Fibroblast of lung (primary cell): ENCODE data around the gene GABBR2. TPM values are rescaled to one million over a fixed set of nuclear protein-coding genes. Genes with fewer than 3 reads are reported as not detected.

Source experiments
- DNase-seq, 2 donors: peaks; one replicate each; pipeline versions ENCODE4 v3.0.0 to v3.0.0-alpha.2; 2010; ENCODE audit warnings: low read depth in 2 of 2
- H2AFZ ChIP-seq: 2 replicates; pipeline ENCODE4 v1.5.1; 2012; ENCODE audit warnings: low read length, control low read depth, inconsistent platforms
- H3K27ac ChIP-seq: 2 replicates; pipeline ENCODE4 v1.5.1; 2011; ENCODE audit warnings: low read length, control low read depth; ENCODE audit not compliant: insufficient read depth
- H3K27me3 ChIP-seq: 2 replicates; pipeline ENCODE4 v1.5.1; 2011; ENCODE audit warnings: mild to moderate bottlenecking, low read length; ENCODE audit not compliant: control insufficient read depth, insufficient read depth
- H3K36me3 ChIP-seq: 2 replicates; pipeline ENCODE4 v1.5.1; 2011; ENCODE audit warnings: low read length; ENCODE audit not compliant: control insufficient read depth, insufficient read depth
- H3K4me1 ChIP-seq: 2 replicates; pipeline ENCODE4 v1.5.1; 2011; ENCODE audit warnings: low read length; ENCODE audit not compliant: control insufficient read depth, insufficient read depth; ENCODE audit errors: extremely low read depth
- H3K4me2 ChIP-seq: 2 replicates; pipeline ENCODE4 v1.5.1; 2011; ENCODE audit warnings: low read length, control low read depth; ENCODE audit not compliant: insufficient read depth; ENCODE audit errors: extremely low read depth
- H3K4me3 ChIP-seq, 4 experiments: fragments of 200-600 bp in 1 of 4; sonication (generic) in 1 of 4; replicated peaks in 1 of 4; 2 replicates each; pipeline ENCODE4 v1.5.1; 2011 to 2016; ENCODE audit warnings: low read length in 4 of 4, low read depth in 3 of 4, mild to moderate bottlenecking in 3 of 4, control low read depth in 2 of 4, inconsistent platforms in 1 of 4, mixed read lengths in 1 of 4; ENCODE audit not compliant: insufficient read depth in 1 of 4; ENCODE audit errors: control extremely low read depth in 1 of 4
- H3K79me2 ChIP-seq: 2 replicates; pipeline ENCODE4 v1.5.1; 2012; ENCODE audit warnings: mild to moderate bottlenecking, low read length, inconsistent platforms; ENCODE audit not compliant: control insufficient read depth, insufficient read depth
- H3K9ac ChIP-seq: 2 replicates; pipeline ENCODE4 v1.5.1; 2011; ENCODE audit warnings: mild to moderate bottlenecking, low read length, control low read depth; ENCODE audit not compliant: insufficient read depth
- H3K9me3 ChIP-seq: 2 replicates; pipeline ENCODE4 v1.5.1; 2012; ENCODE audit warnings: low read depth, low read length; ENCODE audit not compliant: control insufficient read depth, insufficient read depth
- H4K20me1 ChIP-seq: 2 replicates; pipeline ENCODE4 v1.5.1; 2011; ENCODE audit warnings: low read length; ENCODE audit not compliant: control insufficient read depth, insufficient read depth; ENCODE audit errors: extremely low read depth
- CTCF ChIP-seq, 2 donors: IDR thresholded peaks in 1 of 2; conservative IDR thresholded peaks in 1 of 2; 1 replicate in 1 of 2; 2 replicates in 1 of 2; pipeline ENCODE4 v1.5.1; 2011 to 2012; ENCODE audit warnings: low read length in 2 of 2, control low read depth in 1 of 2, inconsistent platforms in 1 of 2, low read depth in 1 of 2, mild to moderate bottlenecking in 1 of 2
- EZH2 ChIP-seq: IDR thresholded peaks from 2 replicates; pipeline ENCODE4 v1.5.1; 2012; ENCODE audit warnings: low read length, control low read depth, mild to moderate bottlenecking; ENCODE audit errors: missing control alignments
- polyA plus RNA-seq, 2 donors: library from polyadenylated mRNA; depleted of rRNA in 1 of 2; stranded (reverse) in 1 of 2; unstranded in 1 of 2; fragments of >200 nt; gene quantifications; 2 replicates each; pipeline ENCODE4 v1.2.1, GENCODE V29; 2011 to 2012; ENCODE audit warnings: missing spikeins in 1 of 2
- total RNA-seq: library from RNA; depleted of rRNA; stranded (reverse); fragments of >200 nt; gene quantifications from 2 replicates; pipeline ENCODE4 v1.2.1, GENCODE V29; 2014

The GABBR2 gene
- total and polyA plus RNA-seq, 2 donors (not counting 1 experiment from before 2014, with no cell fraction given) = 0.32 to 0.33 TPM

GRCh38 chr9:98533866-98534265 lies 174.9 kb downstream of the GABBR2 start:
- no peaks in the 10 kb centered on the region for H3K79me2 ChIP-seq
- H3K4me2 ChIP-seq = no peak overlapping the region
- no peak overlapping the region for H3K4me3 ChIP-seq
- H2AFZ ChIP-seq = no peak overlapping the region
- H3K27ac ChIP-seq = no peak overlapping the region
- H3K9me3 ChIP-seq = no peaks in the 10 kb centered on the region
- H3K27me3 ChIP-seq = no peaks in the 10 kb centered on the region
- no peaks in the 10 kb centered on the region for H4K20me1 ChIP-seq
- H3K4me1 ChIP-seq = no peaks in the 10 kb centered on the region
- H3K9ac ChIP-seq = no peak overlapping the region
- TF ChIP-seq EZH2 (no peak), CTCF (conservative IDR thresholded peaks at IDR 0.05 in 1 of 2, IDR thresholded peaks at IDR 0.05 in 1 of 2; ENCODE audit: low read depth in 1 of 2, low read length in 2 of 2) (no peak)
- DNase-seq = no peak
- H3K36me3 ChIP-seq = no peaks in the 10 kb centered on the region

- no peak overlapping the region for H3K4me3 ChIP-seq
- no peaks in the 10 kb centered on the region for H4K20me1 ChIP-seq
- no peaks in the 10 kb centered on the region for H3K27me3 ChIP-seq
- no peaks in the 10 kb centered on the region for H3K36me3 ChIP-seq
- no peaks in the 10 kb centered on the region for H3K9me3 ChIP-seq
- H3K79me2 ChIP-seq = no peaks in the 10 kb centered on the region
- no peak overlapping the region for H3K4me2 ChIP-seq
- no peak overlapping the region for H3K27ac ChIP-seq
- H3K9ac ChIP-seq = no peak overlapping the region
- no peak for TF ChIP-seq CTCF (conservative IDR thresholded peaks at IDR 0.05 in 1 of 2, IDR thresholded peaks at IDR 0.05 in 1 of 2; ENCODE audit: low read depth in 1 of 2, low read length in 2 of 2)
- TF ChIP-seq EZH2 = no peak
- H3K4me1 ChIP-seq = no peaks in the 10 kb centered on the region
- peak in 1 of 2 donors; percentile 57 for DNase-seq
- no peak overlapping the region for H2AFZ ChIP-seq
These were observed 175.6 kb downstream of the GABBR2 start for GRCh38 chr9:98533132-98533531.

GRCh38 chr9:98532574-98532973 lies 176.2 kb downstream of the GABBR2 start:
- TF ChIP-seq CTCF (conservative IDR thresholded peaks at IDR 0.05 in 1 of 2, IDR thresholded peaks at IDR 0.05 in 1 of 2; ENCODE audit: low read depth in 1 of 2, low read length in 2 of 2) (no peak), EZH2 (no peak)
- no peak overlapping the region for H2AFZ ChIP-seq
- H3K4me2 ChIP-seq = no peak overlapping the region
- no peak overlapping the region for H3K9ac ChIP-seq
- H4K20me1 ChIP-seq = no peaks in the 10 kb centered on the region
- no peaks in the 10 kb centered on the region for H3K36me3 ChIP-seq
- DNase-seq = peak in 1 of 2 donors; percentile 42
- no peaks in the 10 kb centered on the region for H3K79me2 ChIP-seq
- H3K27ac ChIP-seq = no peak overlapping the region
- no peaks in the 10 kb centered on the region for H3K27me3 ChIP-seq
- no peaks in the 10 kb centered on the region for H3K9me3 ChIP-seq
- H3K4me1 ChIP-seq = no peaks in the 10 kb centered on the region
- no peak overlapping the region for H3K4me3 ChIP-seq
